MM.1S (cell line): ENCODE measurements around the gene OTUD3.

Source experiments
- EZH2 ChIP-seq: fragments of 300-600 bp; sonication (generic); optimal IDR thresholded peaks from 2 replicates; pipeline ENCODE3; 2017; ENCODE audit warnings: low read depth, mild to moderate bottlenecking, antibody characterized with exemption, low read length, mixed read lengths
- EZH2phosphoT487 ChIP-seq: fragments of 300-600 bp; sonication (generic); IDR thresholded peaks from 2 replicates; pipeline ENCODE4 v1.6.1; 2018; ENCODE audit warnings: antibody characterized with exemption, low read length
- TF ChIP-seq, protein P1 (sequence below): fragments of 300-600 bp; sonication (generic); IDR thresholded peaks from 2 replicates; pipeline ENCODE4 v1.5.1; 2016; ENCODE audit warnings: antibody characterized with exemption, low read length, mixed read lengths

DNA sequence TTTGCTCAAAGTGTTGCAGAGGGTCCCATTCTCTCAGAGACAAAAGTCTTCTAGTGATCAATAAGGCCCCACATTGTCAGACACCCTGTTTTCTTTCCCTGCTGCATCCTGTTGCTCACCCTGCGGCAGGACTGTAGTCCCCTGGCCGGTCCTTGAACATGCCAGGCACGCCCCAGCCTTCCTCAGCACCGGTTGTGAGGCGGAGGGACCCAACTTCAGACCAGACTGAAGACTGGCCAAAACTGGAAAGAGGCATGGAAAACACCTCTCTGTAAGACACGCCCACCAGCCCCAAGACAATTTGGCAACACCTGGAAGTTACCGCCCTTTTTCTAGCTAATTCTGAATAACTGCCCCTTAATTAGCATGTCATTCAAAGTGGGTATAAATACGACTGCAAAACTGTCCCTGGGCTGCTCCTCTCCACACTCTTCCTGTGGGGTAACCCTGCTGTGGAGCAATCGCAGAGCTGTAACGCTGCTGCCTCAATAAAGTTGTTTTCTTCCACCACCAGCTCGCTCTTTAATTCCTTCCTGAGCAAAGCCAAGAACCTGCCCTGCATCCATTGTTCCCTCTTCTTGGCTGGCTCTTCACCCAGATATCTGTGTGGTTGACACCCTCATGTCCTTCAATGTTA is 73.5 kb downstream of the OTUD3 start:
- TF ChIP-seq, protein P1, sequence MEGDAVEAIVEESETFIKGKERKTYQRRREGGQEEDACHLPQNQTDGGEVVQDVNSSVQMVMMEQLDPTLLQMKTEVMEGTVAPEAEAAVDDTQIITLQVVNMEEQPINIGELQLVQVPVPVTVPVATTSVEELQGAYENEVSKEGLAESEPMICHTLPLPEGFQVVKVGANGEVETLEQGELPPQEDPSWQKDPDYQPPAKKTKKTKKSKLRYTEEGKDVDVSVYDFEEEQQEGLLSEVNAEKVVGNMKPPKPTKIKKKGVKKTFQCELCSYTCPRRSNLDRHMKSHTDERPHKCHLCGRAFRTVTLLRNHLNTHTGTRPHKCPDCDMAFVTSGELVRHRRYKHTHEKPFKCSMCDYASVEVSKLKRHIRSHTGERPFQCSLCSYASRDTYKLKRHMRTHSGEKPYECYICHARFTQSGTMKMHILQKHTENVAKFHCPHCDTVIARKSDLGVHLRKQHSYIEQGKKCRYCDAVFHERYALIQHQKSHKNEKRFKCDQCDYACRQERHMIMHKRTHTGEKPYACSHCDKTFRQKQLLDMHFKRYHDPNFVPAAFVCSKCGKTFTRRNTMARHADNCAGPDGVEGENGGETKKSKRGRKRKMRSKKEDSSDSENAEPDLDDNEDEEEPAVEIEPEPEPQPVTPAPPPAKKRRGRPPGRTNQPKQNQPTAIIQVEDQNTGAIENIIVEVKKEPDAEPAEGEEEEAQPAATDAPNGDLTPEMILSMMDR: no peak
- TF ChIP-seq EZH2phosphoT487 (no peak), EZH2 (no peak)
